DMS114 treated with DMSO at 0.1 percent for 48 hours (cell line): ENCODE measurements around the gene SHANK3.
A peak's percentile ranks its signal among the peaks of the same experiment; 100 is the strongest.

Source experiments
- DNase-seq: peaks from one replicate; lab custom pipeline; 2025; ENCODE audit not compliant: unreplicated experiment; lab: John Stamatoyannopoulos, UW

Gene SHANK3

GRCh38 chr22:50677493-50678217, 5.0 kb downstream of the SHANK3 start:
- no peak for DNase-seq

- no peak for DNase-seq
Measured at GRCh38 chr22:50678218-50678650, 5.6 kb downstream of the SHANK3 start.

DNA sequence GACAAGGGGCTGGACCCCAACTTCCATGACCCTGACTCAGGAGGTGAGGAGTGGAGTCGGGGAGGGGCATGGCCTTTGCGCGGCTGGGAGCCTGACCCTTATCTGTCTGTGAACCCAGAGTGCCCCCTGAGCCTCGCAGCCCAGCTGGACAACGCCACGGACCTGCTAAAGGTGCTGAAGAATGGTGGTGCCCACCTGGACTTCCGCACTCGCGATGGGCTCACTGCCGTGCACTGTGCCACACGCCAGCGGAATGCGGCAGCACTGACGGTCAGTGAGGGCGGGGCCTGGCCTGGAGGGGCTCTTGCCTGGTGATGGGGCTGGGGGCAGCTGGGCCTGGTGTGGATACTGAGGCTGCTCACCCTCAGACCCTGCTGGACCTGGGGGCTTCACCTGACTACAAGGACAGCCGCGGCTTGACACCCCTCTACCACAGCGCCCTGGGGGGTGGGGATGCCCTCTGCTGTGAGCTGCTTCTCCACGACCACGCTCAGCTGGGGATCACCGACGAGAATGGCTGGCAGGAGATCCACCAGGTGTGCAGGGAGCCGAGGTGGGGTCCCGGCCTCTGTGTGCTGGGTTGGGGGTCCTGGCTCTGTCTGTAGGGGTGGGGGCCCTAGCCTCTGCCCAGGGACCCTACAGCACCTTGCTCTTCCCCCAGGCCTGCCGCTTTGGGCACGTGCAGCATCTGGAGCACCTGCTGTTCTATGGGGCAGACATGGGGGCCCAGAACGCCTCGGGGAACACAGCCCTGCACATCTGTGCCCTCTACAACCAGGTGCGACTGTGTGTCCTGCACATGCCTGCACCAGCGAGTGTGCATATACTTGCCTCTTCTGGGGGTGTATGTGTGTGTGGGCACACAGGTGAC, 6.3 kb downstream of the SHANK3 start:
- DNase-seq = no peak

DNA sequence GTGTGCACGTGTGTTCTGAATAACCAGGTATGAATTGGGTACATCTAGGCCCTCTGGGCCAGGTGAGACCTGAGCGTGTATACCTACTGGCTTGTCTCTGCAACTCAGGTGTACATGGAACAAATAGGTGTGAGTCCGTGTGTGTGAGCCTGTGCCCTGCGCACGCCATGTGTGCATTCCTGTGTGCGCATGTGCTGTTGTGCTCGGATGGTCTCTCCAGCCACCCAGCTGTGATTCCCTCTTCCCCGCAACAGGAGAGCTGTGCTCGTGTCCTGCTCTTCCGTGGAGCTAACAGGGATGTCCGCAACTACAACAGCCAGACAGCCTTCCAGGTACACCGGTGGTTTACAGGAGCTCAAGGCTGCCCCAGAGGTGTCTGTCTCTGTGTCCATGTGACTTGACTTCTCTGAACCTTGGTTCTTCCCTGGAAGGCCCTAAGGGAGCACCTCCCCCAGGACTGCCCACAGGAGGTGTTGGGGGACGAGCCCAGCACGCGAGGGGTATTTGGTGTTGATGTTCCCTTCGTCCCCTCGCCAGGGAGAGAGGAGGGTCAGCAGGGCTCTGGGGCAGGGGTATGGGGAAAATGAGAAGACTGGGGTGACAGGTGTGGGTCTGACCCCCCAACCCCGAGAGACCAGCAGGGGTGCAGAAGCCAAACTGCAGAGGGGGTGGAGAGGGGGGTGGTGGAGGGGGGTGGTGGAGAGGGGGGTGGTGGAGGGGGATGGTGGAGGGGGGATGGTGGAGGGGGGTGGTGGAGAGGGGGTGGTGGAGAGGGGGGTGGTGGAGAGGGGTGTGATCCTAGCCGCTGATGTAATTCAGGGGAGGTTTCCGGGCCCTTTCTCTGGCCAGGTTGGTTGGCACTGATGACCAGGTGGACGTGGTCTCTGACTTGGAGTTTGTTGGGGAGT, 10.7 kb downstream of the SHANK3 start:
- DNase-seq = no peak

DNA sequence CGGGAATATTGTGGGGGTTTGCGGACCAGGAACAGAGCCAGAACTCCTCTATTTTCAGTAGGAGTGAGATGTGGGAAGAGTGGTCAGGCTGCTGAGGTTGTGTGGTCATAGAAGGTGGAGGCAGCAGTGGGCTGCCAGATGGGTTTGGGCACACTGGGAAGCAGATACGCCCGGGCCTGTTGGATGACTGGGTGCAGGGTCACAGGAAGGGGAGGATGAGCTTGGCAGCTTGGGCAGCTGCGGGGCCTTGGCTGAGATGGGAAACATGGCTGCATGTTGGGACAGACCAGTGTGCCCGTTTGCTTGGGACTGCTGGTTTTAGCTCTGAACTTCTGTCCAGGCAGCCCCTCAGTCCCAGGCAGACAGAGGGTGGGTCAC, 11.4 kb downstream of the SHANK3 start:
- no peak for DNase-seq

DNA sequence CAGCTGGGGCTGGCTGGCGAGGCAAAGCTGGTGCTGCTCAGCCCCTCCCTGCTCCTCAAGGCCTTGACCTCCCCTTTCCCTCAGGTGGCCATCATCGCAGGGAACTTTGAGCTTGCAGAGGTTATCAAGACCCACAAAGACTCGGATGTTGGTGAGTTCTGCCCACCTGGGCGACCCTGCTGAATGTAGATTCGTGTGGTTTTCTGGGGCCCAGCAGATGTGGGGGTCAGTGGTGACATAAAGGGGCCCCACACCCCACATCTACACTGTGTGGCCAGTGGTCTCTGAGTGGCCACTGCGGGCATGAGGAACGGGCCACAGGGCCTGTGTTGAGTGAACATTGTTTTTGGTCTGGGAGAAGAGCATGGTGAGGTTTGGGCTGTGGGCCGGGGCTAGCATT, 11.9 kb downstream of the SHANK3 start:
- DNase-seq = no peak

GRCh38 chr22:50684986-50685385, 12.4 kb downstream of the SHANK3 start:
- DNase-seq = no peak

DNA sequence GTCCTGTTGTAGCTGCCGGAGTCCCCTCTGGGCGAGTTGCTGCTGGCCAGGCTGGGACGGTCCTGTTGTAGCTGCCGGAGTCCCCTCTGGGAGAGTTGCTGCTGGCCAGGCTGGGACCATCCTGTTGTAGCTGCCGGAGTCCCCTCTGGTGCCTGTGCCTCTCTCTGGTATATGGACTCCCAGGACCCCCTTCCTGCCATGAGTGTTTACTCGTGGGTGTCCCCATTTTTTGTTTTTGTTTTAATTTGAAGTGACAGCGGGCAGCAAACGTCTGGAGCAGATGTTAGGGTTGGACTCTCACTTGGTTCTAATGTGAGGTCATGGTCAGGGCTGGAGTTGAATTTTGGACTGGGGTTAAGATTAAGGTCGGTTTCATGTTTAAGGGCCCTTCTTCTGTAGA, 14.2 kb downstream of the SHANK3 start:
- DNase-seq = no peak

- DNase-seq = no peak
Measured at GRCh38 chr22:50687829-50688228, 15.2 kb downstream of the SHANK3 start.

DNA sequence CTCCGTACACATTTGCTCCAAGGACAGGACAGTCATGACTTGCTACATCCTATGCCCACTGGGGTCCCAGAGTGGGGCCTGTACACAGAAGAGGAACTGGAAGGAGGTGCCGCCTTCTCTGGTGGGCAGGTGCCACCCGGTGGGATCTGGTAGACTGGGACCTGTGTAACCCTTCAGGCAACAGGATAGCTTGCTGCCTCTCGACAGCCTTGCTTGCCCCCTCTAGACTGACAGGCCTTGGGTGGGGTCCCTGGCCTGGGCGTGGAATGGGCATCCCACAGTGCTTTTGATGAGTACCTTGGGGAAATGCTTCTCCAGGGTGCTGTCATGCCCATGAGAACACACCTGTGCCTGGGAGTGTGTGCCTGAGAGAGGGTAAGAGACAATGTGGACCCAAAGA, 15.8 kb downstream of the SHANK3 start:
- DNase-seq = no peak

DNA sequence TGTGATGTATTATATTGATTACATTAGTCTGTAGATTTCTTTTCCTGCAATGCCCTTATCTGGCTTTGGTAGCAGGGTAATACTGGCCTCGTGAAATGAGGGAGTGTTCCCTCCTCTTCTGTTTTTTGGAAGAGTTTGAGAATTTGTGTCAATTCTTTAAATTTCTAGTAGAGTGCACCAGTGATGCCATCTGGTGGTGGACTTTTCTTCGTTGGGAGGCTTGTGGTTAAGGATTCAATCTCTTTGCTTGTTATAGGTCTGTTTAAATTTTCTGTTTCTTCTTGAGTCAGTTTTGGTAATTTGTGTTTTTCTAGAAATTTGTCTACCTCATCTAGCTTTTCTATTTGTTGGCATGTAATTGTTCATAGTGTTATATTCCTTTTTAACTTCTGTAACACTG, 18.9 kb downstream of the SHANK3 start:
- peak; percentile 11 for DNase-seq

- no peak for DNase-seq
Measured at GRCh38 chr22:50693462-50693861, 20.8 kb downstream of the SHANK3 start.

DNA sequence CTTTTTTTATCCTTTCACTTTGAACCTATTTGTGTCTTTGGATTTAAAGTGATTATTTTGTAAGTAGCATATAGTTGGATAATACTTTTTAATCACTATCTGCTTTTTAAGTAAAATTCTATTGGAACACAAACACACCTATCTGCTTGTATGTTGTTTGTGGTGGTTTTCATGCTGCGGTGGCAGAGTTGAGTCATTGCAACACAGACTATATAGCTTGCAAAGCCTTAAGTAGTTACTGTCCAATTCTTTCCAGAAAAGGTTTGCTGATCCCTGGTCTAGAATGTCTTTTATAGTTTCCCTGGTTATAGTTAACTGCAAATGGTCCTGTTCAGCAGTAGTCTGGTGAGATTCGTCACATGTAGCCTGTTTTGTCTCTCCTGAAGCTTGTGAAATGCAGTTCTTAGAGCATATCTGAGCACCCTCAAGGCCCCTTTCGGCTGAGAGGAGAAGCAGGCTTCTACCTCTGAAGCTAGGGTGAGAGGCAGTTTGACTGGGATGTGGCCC, 21.5 kb downstream of the SHANK3 start:
- DNase-seq = no peak

GRCh38 chr22:50694766-50695420, 22.3 kb downstream of the SHANK3 start:
- DNase-seq = no peak

GRCh38 chr22:50695421-50696250, 23.0 kb downstream of the SHANK3 start:
- no peak for DNase-seq

DNA sequence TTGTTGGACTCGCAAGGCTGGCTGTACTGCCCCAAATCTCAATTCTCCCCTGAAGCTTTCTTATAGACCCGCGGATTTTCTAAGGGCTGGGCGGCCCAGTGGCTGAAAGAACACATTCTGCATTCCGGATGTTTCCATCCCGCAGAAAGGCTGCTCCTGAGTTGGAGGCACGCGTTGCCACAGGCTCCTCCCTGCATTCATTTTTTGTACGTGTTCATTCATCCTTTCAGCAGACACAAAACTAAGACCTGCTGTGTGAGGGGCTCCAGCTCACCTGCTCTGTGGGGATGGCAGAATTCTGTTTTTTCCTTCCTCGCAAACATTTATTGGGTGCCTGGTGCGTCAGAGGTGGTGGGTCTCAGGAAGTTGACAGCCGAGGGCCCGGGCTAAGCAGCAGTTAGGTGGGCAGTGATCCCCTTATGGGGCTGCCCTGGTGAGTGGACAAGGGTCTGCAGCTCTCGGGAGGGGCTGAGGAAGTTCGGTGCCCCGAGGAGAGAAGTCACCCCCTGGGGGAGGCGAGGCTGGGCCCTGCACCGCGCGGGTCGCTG, 23.7 kb downstream of the SHANK3 start:
- no peak for DNase-seq

GRCh38 chr22:50696799-50697561, 24.4 kb downstream of the SHANK3 start:
- DNase-seq = no peak

GRCh38 chr22:50697667-50698506, 25.3 kb downstream of the SHANK3 start:
- no peak for DNase-seq
